IPS-NIHi7 (cell line): ENCODE measurements around the gene SNRNP25.

Experiments used
- DNase-seq: peaks from one replicate; pipeline ENCODE4 v3.0.0; 2012; ENCODE audit warnings: mixed read lengths; ENCODE audit errors: extremely low spot score

SNRNP25 gene

DNA sequence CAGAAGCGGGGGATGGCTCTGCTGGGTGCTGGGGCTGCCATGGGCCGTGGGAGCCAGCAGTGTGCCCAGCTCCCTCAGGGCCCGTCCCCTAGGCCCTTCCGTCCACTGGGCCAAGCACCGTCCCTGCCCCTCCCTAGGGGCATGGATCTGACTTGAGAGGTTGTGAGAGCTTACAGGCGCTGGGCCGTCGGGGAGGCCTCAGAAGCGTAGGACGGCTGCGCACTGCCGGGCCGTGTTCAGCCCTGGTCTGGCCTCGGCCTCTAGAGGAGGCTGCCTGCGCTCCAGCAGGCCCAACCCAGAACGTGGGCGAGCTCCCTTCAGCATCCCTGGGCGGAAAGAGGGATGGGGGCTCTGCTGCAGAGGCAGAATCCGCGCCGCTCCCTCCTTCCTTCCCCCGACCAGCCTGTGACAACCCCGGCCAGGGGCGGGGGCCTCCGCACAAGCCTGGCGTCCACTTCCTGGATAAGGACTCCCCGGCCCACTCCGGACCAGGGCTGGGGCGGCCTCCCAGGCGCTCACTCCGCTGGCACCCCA, 23.7 kb downstream of the SNRNP25 start:
- peak; percentile 64 for DNase-seq

DNA sequence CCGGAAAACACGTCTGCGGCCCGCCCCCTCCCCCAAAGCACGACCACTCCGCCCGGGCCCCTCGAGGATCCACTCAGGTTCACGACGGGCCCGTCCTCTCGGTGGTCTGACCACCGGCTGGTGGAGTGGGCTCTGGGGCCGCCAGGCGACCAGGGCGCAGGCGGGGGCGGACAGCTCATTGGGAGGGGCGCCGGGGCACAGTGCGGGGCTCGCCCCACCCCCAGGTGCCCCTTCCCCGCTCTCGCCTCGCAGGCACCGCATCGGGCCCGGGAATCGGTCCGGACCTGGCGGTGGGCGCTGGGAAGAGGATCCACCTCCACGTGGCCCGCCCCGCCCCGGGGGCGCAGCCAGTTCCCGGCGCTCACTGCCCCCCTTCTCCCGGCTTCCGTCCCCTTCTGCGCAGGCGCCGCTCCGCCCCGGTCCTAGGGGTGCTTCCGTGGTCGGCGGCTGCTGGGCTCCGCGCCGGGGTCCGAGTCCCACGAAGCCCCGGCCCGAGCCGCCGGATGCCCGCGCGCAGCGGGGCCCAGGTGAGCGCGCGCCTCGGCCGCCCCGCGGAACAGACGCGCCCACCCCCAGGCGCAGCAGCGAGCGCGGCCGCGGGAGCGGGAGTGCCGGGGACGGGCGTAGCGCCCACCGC, 24.3 kb downstream of the SNRNP25 start, which contains the start of gene MPG:
MPG (plus strand) TSS at position 419 of the 637 bp plus-strand sequence; CDS start at position 504, 85 bp downstream.
- DNase-seq = peak; percentile 95

DNA sequence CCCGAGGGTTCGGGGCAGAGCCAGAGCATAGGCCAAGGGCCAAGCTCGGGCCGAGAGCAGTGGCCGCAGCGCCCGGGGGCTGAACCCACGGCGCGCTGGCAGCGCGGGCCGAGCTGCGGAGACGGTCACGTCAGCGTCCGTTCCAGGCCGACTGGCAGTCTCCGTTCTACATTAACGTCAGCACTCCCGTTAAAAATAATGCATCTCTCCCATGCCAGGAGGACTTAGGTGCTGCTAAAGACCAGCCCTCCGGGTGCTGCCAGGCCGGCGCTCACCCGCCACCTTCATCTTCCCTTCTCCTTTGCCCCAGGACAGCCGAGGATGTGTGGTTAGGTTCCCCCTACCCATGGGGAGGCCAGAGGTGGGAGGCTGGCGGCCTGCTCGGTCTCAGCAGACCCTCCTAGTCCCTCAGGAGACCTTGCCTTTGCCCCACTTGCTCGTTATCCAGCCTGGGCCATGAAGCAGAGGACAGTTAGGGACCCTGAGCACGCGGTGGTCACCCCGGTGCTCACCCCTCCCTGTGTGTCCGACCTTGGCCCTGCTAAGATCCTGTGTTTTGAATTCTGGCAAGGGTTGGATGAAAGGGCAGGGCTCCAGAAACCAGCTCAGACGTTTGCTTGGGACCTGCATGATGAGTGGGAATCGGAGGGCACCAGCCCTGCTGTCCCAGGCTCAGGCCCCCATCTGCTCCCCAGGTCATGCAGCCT, 25.0 kb downstream of the SNRNP25 start:
- no peak for DNase-seq

DNA sequence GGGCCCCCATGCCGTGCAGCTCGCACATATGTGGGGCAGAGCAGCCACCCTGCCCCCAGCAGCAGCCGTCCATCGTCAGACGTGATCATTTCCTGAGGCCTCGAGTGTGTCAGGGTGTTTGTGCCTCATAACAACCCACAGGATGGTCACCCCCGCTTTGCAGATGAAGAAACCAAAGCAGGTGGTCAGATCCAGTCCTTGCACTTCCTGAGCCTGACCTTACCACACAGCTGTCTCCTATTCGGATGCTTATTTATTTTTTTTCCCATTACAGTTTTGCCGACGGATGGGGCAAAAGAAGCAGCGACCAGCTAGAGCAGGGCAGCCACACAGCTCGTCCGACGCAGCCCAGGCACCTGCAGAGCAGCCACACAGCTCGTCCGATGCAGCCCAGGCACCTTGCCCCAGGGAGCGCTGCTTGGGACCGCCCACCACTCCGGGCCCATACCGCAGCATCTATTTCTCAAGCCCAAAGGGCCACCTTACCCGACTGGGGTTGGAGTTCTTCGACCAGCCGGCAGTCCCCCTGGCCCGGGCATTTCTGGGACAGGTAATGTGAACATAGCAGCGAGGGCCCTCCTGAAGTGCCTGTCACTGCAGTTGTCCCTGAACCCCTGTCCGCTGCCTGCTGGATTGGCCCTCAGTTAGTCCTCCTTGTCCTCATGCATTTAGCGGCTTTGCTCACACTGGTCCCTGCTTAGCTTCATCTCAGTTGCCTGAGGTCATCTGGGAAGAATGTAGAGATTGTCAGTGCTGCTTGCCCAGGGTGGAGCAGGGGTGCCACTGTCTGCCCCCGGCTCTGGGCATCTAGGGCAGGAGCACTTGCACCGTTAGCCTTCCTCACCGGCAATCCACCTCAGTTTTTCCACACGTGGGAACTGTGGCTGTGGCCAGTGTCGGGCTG, 25.8 kb downstream of the SNRNP25 start:
- DNase-seq = no peak

DNA sequence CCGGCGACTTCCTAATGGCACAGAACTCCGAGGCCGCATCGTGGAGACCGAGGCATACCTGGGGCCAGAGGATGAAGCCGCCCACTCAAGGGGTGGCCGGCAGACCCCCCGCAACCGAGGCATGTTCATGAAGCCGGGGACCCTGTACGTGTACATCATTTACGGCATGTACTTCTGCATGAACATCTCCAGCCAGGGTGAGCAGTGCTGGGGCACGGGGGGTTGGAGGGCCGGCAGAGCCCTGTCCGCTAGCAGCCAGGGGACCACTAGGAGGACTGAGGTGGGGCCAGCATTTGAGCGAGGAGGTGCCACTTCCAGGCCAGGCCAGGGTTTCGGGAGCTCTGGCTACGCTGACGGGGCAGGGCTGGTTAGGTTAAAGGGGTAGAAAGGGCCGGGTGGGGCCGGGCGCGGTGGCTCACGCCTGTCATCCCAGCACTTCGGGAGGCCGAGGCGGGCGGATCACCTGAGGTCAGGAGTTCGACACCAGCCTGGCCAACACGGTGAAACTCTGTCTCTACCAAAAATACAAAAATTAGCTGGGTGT, 29.5 kb downstream of the SNRNP25 start:
- no peak for DNase-seq

DNA sequence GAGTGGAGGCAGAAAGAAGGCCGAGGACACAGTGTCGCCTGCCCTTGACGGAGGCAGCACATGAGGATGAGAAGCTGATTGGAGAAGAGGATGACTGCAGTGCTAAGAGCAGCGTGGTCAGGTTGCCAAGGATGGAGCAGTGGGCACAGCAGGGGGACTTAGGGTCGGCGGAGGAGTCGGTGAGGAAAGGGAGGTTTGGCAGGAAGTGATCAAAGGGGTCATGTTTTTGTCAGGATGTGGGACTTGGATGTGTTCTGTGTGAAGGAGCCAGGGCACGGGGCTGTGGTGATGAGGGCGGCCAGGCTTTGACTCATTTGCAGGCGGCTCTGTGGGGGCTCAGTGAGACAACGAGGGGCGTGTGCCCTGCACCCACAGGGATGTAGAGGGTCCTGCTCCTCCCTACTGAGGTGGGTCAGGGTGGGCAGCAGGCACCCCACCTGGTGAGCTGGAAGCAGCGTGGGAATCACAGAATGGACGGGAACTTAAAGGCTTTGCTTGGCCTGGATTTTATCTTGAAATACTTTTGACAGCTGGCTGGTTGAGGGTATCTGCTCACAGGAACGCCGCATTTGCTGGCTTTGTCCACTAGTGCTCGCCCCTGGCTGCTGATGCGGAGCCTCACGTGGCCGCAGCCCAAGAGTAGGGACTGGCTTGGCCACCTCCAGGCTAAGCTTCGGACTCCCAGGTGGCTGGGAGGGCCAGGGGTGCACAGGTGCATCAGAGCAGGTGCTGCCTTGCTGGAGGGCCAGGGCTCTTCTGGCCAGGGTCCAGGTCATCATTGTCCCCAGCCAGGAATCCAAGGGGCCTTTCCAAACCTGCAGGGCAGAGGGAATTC, 30.4 kb downstream of the SNRNP25 start:
- DNase-seq = no peak

DNA sequence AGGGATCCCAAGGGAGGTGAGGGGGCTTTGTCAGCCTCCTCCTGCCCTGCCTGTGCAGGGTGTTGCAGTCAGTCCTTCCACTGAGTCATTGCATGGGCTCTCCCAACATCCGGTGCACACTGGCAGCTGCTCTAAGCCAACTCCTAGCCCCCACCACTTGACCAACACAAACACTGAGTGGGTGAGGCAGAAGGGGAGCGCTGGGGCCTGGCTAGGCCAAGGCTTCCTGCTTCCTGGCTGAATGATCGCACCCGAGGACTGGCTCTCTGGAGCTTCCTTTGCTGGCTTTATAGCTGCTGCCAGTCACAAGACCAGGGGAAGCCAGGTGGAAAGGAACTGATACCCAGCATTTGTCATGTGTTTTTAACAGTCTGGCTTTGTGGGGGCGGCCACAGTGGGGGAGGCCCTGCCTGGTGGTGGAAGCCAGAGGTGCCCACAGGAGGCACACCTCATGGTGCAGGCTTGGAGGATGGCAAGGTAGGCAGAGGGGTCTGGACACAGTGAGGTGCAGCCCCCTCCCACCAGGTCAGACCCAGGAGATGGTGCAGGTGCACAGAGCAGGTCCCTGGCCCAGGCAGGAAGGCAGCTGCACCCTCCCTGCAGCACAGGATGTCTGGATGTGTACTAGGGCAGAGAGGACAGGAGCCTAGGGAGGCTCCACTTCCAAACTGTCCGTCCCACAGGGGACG, 31.2 kb downstream of the SNRNP25 start:
- no peak for DNase-seq

DNA sequence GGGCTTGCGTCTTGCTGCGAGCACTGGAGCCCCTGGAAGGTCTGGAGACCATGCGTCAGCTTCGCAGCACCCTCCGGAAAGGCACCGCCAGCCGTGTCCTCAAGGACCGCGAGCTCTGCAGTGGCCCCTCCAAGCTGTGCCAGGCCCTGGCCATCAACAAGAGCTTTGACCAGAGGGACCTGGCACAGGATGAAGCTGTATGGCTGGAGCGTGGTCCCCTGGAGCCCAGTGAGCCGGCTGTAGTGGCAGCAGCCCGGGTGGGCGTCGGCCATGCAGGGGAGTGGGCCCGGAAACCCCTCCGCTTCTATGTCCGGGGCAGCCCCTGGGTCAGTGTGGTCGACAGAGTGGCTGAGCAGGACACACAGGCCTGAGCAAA, 31.8 kb downstream of the SNRNP25 start:
- DNase-seq = no peak

DNA sequence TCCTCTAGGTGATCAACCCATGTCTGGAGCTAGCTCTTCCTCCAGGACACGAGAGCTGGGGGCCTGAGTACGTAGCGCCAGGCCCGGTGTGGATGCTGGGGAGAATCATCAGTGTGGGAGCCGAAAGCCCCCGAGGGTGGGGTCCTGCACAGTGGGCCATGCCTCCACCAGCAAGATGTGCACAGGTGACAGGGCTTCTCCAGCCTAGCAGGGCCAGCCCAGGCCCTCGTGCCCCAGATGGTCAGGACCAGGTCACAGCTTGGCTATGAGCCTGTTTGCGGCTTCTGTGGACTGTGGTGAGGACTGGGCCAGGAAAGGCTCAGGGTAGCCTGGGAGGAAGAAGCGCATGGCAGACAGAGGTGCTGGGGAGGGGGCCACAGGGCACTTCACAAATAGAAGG, 32.2 kb downstream of the SNRNP25 start:
- DNase-seq = no peak

DNA sequence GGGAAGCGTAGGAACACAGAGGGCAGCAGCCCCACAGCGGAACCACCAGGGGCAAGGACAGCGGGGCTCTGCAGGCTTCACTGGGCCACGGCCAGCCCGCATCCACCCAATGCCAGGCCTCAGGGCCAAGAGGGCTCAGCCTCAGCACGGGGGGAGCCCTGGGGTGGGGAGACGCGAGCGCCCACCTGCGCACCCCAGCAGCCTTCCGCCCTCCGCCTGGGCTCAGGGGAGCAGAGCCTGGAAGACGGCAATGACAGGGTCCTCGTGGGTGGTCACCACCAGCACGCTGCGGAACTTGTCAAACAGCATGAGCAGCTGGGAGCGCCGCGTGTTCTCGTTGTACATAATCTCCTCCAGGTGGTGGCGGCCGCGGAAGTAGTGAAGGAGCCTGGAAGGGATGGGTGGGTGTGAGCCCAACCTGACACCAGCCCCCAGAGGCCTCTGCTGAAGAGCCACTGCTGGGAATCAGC, 32.9 kb downstream of the SNRNP25 start:
- DNase-seq = no peak

DNA sequence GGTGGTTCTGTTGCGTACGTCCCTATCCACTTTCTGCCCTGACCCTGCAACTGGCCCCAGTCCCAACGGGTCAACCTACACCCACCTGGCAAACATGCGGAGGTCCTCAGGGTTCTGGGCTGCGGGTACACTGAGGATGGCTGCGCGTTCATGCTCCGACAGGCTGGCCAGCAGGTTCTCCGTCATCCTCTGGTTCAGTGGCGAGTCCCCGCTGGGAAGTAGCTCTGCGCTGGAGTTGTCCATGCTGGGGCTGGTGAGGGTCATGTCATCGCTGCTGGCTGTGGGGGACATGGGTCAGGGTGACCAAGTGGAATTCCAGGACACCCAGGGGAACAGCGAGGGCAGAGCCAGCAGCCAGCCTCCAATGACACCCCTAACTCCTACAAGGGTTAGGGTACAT, 35.0 kb downstream of the SNRNP25 start:
- no peak for DNase-seq

DNA sequence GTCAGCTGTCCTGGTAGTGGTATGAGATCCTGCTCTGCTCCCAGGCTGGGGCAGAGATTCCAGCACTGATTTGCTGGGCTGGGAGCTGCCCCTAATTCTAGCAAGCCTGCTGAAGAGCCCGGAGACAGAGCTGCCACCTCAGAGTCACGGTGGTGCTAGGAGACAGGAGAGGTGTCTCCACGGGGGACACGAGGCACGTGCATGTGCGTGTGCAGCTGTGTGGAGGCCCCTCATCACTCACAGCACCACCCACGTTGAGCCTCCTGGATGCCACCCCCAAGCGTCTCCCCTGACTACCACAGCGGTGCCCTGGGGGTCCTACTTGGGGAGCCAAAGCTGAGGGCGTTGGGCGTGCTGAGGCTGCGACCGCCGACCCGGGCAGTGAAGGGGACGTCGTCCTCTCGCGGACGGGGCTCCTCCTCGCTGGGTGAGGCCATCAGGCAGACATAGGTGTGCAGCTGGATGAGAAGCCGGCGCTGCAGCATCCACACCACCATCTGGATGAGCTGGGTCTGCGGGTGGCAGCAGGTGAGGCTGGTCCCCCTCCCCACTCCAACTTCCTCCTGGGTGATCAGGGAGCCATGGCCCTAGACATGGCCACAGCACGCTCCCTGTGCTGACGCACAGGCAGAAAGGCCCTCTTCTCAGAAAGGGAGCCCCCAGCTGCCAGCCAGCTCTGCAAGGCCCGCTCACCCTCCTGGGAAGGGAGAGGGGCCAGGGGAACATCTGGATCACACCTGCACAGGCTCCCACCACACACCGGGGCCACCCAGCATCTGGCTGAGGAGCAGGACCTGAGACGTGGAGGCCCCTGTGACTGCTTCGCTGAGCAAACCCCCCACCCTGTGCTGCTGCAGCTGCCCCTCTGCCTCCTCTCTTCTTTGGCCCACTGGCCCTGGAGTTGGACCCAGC, 36.0 kb downstream of the SNRNP25 start:
- DNase-seq = no peak

DNA sequence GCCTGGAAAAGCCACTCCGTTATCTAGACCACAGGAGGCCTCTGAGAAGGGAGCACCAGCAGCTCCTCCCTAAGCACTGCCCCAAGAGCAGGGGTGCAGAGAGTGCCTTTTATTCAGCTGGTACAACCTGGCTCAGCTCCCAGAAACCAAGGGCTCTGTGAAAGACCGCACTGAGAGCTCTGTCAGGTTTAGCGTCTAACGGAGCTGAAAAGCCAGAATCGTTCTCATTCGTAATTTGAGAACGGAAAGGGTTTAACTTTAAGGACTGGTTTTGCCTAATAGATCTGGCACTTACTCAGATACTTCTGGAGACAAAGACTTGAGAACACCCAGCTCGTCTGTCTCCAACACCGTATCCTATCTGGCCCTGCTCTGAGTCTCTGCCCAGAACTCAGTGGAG, 37.9 kb downstream of the SNRNP25 start:
- DNase-seq = no peak

DNA sequence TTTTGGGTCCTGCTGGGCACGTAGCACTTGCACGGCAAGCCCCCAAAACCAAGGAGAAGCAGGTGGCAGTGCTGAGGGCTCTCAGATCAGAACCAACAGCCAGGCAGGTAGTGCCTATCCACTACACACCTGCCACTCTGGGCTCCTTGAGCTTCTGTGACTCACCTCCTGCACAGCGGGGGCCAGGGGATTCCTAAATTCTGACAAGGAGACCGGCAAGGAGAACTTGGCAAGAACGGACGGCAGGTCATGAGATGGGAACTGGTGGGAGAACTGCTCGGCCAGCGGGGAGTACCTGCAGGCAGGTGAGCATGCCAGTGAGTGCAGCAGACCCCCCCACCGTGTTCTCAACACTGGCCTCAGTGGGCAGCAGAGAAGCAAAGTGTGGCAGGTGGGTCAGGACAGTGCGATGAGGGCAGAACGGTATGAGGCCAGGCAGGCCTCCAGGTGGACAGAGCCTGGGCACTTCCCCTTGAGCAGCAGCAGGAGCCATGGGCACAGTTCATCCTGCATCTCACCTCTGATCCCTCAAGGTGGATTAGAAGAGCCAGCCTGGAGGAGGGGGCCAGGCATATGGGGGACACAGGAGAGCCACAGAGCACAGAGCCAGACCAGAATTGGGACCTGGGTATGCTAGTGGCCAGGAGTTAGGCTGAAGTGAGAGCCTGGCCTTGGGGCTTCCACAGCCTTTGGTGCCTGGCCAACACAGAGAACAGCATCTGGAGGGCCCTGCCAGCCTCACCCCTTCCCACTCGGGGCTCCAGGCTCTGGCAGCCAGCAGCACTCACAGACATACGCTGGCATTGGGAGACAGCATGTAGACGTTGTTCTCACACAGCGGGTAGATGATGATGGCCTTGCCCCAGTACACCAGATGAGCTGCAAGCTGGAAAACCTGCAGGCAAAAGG, 39.1 kb downstream of the SNRNP25 start:
- DNase-seq = no peak

DNA sequence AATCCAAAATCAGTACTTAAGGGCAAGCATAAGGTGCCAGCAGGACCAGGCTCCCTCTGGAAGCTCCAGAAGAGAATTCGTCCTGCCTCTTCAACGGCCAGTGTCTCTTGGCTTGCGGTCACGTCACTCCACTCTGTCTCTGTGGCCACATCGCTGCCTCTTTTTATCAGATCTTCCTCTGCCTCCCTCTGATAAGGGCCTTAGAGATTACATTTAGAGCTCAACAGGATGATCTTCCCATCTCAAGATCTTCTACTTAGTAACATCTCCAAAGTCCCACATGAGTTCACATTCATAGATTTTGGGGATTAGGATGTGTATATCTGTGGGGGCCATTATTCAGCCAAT, 41.3 kb downstream of the SNRNP25 start:
- no peak for DNase-seq

DNA sequence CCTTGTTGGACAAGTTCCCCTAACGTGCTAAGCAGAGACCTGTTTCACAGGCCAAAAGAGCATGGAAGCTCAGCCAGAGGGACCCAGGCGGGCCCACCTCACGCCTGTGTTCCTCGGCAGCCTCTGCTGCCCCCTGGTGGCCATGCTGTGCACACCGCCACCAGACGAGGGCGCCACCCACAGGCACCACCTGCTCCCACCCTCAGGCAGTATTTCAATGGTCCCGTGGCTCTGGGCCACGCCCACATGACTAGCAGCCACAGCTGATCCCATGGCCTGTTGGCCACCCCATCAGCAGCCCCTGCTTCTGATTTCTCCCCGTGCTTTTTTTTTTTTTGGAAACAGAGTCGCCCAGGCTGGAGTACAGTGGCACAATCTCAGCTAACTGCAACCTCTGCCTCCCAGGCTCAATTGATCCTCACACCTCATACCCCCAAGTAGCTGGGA, 43.3 kb downstream of the SNRNP25 start:
- peak; percentile 100 for DNase-seq

DNA sequence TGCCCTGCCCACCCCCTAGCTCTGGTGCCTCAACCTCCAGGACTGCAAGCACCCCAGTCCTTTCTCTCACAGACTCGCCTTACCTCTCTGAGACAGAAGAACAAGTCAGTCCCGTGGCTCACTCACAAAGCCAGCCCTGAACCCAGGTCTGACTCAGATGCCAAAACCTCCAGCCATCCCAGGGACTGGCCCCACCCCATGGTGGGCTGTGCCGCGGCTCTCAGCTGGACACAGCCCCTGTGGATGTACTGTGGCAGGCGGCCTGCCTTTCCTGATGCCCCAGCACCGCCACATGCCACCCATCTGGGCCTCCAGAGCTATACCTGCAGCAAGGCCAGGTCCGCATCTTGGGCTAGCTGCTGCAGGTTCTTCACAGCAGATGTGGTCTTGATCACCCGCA, 44.2 kb downstream of the SNRNP25 start:
- DNase-seq = no peak

DNA sequence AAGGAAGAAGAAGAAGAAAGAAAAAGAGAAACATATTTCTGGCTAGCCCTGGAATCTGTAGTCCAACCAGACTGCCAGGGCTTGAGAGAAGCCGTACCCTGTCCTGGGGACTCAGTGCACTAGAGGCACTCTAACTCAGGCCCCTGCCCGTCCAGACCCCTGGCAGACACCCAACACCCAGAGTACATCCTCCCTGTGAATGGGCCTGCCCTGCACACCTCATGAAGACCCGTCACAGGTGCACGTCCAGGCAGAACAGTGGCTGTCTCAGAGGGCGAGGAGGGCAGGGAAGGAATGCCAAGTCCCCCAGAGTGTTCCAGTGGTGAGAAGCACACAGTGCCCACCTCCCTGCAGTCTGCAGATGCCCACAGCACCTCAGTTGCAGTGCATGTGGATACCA, 47.4 kb downstream of the SNRNP25 start:
- DNase-seq = no peak
